ENCODE measurements around the gene ZNF438.

ZNF438 gene

GRCh38 chr10:30883116-30883515, 148.5 kb downstream of the ZNF438 start:
- DNase-seq (ENCODE audit: low read depth), result no peak

- DNase-seq (ENCODE audit: low read depth), result no peak
Observed at GRCh38 chr10:30882281-30882680, 149.4 kb downstream of the ZNF438 start.

- no peak for DNase-seq (ENCODE audit: low read depth)
Observed at GRCh38 chr10:30878920-30879319, 152.7 kb downstream of the ZNF438 start.

DNA sequence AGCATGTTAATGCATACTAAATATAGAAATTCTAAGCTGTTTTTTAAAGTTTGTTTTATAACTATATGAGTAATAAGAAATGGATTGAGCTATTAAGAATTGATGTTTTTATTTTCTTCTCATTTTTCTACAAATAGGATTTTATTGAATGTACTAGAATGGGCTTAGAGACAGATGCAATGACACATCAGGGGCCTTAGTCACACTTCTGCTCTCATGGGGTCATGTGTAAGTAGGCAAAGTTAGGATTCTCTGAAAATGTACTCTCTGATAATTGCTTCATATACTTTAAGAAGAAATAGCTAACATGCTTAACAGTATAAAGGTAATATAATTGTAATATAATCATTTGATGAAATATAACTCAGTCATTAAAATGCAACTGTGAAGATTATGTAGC, 154.6 kb downstream of the ZNF438 start:
- DNase-seq (ENCODE audit: low read depth), result no peak

DNA sequence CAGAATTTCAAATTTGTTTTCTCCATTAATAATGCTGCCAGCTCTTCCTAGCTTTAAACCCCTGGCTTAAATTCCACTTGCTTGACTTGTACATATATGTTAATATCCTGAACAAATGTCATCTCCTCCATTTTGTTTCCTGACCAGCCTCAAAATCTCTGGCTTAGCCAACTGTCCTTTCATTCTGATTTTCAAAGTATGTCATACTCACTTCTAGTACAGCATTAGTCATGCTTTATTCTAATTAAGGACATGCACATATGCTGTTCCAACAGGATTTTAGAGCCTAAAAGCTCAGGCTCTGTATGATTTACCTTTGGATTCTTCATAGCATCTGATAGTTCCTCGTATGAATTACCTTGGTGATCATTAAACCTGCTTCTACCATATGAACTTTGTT, 158.3 kb downstream of the ZNF438 start:
- DNase-seq (ENCODE audit: low read depth), result no peak

DNA sequence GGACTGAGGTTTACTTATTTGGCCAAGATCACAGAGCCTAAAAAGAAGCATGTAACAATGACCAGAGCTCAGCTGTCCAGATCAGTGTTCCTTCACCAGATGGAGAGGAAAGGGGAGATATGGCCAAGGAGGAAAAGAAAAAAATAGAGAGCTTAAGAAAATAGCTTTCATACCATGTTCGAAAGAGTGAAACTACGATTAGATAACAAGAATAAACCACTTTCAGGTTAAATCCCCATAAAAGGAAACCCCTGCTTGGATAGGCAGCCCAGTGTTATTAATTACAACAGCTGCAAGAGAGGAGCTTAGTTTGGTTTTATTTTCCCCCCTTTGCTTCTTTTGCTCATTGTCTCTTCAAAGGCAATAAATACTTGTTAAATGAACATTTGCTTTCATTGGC, 160.8 kb downstream of the ZNF438 start:
- no peak for DNase-seq (ENCODE audit: low read depth)

DNA sequence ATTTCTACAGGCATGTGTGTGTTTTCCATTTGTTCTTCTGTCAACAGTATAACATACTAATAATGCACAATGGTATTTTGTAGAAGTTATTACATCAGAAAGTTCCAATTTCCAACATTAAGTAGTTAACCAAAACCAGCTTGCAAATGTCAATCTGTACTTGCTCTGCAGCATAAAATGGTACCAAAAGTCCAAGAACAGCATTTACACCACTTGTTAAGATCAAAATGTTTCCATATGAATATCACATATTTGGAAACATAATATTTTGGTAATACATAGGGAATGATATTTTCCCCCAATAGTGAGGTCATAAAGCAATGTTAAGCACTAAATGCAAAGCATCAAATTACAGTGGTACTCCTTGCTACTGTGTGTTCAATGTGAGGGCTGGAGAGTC, 162.1 kb downstream of the ZNF438 start:
- no peak for DNase-seq (ENCODE audit: low read depth)

DNA sequence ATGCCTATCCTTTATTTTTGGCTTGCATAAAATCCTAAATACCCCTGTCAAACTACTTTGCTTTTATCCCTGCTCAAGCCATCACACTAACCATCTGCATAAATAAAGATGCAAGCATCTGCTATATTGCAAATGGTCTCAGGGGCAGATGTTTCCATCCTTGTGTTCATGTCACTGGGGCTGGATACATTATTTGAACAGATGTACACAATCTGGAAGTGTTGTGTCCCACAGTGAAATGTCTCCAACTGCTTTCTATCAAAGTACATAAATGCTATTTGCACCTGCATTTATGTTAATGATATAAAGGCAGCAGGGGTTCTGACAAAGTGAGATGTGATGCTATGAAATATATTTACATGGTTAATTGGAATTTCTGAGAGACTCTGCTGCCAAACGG, 163.1 kb downstream of the ZNF438 start:
- DNase-seq (ENCODE audit: low read depth), result no peak

DNA sequence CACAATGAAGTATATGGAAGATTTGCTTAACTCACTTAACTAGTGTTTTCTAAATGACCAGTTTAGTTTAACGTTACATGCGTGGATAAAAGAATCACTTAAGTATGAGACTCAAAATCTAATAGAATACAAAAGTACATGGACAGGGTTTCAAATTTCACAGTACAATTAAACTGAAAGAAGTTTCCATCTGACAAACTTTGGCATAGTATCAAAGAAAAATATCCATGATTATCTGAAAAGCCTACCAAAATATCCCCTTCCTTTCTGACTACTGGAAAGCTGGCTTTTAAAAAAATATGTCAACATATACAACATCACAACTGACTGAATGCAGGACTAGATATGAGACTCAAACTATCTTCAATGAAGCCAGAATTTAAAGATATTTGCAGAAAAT, 164.8 kb downstream of the ZNF438 start:
- DNase-seq (ENCODE audit: low read depth), result no peak

DNA sequence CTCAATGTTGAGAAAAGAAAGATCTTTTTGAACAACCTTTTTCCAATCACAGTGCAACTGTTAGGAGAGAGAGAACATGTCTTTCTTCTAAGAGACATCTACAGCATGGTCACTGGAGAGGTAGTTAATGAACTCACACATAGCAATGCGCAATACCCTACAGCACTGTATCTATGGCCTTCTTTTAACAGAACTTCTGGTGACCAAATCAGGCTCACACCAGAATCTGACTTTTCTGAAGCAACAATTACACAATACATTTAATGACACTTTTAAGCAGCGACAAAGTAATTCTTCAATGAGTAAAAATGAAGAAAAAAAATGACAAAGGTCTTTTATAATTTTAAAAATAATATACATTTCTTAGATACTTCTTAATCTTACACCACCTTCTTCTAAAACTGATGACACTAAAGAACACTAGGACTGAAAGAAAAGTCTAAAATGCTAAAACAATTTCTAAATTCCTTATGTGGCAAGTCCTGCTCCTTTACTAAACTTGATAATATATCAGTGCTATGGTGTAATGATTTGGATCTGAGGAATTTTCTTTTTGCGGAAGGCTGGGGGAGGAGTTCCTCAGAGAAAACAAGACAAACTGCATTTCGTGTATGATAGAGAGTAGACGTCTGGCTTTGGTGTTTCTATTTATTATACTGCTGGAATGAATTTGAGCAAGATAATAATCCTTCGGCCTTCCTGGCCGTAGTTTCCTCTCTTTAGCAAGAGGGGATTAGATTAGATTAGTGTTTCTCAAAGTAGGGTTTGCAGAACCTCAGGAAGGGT, 166.3 kb downstream of the ZNF438 start:
- DNase-seq (ENCODE audit: low read depth), result no peak

DNA sequence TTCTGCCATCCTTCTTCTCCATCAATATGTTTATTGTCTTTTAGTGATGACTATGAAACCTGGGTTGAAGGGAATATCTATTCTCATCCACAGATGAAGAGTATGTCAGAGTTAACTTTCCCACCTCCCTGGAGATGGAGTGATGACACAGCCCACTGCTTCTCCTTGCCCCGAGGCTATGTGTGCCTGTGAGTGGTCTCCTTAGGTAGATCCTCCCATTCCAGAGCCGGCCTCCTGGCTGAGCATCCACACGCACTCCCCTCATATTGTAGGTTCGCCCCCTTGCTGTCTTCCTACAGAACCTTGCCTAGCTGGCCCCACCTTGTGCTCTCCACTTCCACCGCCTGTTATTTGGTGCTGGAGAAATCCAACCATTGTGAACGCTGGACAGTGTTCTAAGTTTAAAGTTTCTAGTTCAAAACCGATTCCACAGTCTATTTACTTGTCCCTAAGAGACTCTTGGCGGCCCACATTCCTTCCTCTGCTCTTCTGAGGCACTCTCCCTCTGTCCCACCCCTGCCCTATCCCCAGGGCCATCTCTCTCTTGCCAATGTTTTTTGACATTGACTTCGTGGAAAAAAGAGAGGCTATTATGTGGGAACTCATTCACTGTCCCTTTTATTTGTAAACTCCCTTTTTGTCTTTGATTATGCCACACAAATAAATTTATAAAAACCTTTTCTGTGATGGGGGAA, 168.0 kb downstream of the ZNF438 start:
- DNase-seq (ENCODE audit: low read depth), result no peak

- DNase-seq (ENCODE audit: low read depth), result no peak
Observed at GRCh38 chr10:30862486-30862885, 169.2 kb downstream of the ZNF438 start.

- no peak for DNase-seq (ENCODE audit: low read depth)
Observed at GRCh38 chr10:30861976-30862375, 169.7 kb downstream of the ZNF438 start.

DNA sequence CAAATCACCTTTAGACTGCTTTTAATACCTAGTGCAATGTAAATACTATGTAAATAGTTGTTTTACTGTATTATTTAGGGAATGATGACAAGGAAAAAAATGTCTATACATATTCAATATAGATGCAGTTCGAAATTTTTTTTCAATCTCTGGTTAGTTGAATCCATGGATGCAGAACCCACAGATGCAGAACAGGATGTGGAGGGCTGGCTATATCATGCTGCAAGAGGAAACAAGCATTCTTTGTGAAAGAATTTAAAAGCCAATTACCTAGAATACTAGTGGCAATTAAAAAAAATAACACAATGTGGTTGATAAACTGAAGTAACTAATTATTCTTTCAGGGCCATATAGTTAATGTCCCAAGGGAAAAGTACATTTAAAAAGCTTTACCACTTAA, 170.4 kb downstream of the ZNF438 start:
- DNase-seq (ENCODE audit: low read depth), result no peak

DNA sequence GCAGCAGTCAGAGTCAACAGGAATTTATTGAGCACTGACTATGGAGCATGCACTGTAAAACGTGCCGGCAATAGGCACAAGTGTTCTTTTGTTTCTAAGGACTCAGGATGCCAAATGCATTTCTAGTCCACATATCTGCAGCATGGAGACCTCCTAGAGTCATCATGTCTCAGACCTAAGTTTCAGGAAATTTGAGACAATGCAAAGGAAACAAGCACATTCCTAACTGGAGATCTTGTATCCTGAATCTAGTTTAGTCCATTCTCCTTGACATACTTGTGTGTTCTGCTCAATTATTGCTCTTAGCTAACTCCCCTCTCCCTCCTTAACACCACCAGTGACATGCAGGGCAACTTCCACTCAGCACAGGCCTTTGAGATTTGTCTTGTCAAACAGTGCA, 173.2 kb downstream of the ZNF438 start:
- no peak for DNase-seq (ENCODE audit: low read depth)

DNA sequence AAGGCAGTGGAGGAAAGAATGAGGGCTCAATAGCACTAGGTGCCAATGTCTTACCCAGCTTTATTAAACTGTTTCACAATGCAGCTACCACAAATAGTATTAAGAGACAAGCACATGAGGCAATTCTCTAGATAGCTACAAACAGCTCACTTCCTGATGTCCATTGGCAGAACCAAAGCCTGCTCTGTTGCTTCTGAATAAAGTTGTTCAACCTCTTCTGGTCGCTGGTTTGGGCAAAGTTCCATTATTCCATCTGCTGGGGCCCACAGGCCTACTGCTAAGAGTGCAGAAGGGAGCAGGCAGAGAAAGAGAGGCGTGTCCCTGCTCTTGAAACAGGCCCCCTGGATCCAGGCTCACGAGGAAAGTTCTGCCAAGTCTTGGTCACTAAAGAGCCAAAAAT, 173.9 kb downstream of the ZNF438 start:
- no peak for DNase-seq (ENCODE audit: low read depth)

DNA sequence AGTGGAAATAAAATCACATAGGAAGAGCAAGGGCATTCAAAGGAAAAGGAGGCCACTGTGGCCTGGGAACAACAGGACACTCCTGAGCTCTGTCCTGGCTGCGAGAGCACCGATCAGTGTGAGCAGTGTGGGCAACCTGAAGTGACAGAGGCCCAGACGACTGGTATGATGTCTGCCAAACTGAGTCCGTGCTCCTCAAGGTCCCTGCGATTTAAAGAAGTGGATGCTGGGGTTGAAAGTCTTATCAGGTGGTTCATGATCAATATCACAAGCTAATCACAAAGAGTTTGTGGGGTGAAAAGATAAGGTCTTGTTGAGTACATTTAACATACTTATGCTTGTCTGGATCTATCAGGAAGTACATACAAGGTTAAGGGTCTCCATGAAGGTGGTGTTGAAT, 176.5 kb downstream of the ZNF438 start:
- DNase-seq (ENCODE audit: low read depth), result no peak

DNA sequence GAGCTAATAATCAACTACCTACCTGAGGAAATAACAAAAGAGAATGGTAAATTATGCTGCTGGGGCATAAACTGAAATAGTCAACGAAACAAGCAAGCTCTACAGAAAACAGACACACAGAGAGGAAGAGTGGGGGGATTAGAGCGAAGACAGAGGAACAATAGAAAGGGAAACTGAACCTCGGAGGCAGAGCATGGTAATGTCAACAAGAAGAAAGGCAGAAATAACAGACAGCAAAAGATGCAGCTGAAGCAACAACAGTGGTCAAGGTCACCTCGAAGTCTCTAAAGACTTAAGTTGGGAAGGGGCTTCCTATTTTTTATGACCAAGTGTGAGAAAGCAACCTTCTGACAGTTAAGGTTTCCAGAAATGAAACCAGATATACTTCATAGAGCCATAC, 177.0 kb downstream of the ZNF438 start:
- no peak for DNase-seq (ENCODE audit: low read depth)

- no peak for DNase-seq (ENCODE audit: low read depth)
Observed at GRCh38 chr10:30853066-30853465, 178.6 kb downstream of the ZNF438 start.

DNA sequence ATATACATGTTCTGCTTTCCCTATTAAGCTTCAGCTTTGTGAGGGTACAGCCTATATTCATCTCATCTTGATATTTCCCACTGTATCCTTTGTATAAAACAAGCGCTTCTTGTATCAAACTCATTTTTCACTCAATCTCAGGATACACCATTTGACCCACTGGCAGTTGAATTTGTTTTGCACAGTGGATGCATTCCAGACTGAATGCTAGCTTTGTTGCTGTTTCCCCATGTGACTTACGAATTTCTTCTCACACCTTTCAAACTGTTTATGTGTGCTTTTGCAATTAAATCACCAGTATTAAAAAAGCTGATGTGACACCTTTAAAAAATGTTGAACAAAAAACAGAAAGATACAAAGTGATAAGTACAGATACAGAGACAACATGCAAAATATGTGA, 180.9 kb downstream of the ZNF438 start:
- DNase-seq (ENCODE audit: low read depth), result no peak

- no peak for DNase-seq (ENCODE audit: low read depth)
Observed at GRCh38 chr10:30849231-30850035, 182.2 kb downstream of the ZNF438 start.

DNA sequence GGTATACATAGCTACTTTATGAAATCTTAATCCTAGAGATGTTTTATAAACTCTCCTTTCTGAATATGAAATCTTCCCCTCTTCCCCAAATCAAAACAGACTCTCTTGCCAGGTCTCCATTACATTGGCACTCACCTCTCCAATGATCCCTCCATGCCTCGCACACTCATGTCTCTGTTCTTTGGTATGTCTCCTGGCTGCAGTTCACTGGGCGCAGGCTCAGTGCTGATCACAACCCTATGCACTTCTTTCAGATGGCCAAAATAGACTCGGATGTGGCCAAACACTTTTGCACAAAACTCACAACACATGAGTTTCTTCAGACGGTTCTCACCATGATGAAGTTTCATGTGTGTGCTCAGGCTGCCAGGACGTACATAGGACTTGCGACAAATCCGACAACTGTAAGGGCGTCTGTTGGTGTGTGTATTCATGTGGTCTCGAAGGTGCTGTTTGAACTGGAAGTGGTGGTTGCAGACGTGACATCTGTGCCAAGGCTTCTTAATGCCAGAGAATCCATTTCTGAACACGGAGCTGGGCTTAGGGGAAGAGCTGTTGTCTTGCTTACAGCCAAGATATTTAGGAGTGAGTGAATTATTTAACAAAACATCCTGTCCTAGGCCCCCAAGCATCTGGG, 183.2 kb downstream of the ZNF438 start:
- DNase-seq (ENCODE audit: low read depth), result no peak

DNA sequence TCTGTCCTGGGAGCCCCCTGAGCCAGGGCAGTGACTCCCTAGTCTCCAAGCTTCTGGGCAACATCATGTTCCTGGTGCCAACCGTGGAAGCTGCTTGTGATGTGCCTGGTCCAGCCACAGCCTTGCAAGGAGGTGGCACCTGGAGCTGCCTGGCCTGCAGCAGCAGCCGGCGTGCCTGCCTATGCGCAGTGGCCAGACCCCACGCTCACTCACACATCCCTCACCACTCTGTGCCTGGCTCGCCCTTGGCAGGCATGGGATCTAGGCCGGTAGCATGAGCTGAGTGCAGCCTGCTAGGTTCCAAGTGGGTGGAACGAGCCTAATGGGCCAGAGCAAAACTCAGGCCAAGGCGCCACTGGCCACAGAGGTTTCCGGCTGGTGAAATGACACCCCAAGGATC, 184.0 kb downstream of the ZNF438 start:
- no peak for DNase-seq (ENCODE audit: low read depth)
